KBM-7 (cell line): Measurements from ENCODE around the gene CHID1.

ENCODE experiments used
- DNase-seq: peaks from one replicate; pipeline ENCODE4 v3.0.0-alpha.2; 2015
- in situ Hi-C: fragments of 300-500 bp; cut with MboI; formaldehyde crosslinking; loops from 2 replicates; pipeline ENCODE4 v1.14.3; 2020; ENCODE audit warnings: low sequenced_read_pairs, low pct_unique_long_range_greater_than_20kb, mixed read lengths

The CHID1 gene

GRCh38 chr11:843086-843734, 67.4 kb downstream of the CHID1 start:
- in situ Hi-C loops, result no loop called here
- DNase-seq, result no peak

DNA sequence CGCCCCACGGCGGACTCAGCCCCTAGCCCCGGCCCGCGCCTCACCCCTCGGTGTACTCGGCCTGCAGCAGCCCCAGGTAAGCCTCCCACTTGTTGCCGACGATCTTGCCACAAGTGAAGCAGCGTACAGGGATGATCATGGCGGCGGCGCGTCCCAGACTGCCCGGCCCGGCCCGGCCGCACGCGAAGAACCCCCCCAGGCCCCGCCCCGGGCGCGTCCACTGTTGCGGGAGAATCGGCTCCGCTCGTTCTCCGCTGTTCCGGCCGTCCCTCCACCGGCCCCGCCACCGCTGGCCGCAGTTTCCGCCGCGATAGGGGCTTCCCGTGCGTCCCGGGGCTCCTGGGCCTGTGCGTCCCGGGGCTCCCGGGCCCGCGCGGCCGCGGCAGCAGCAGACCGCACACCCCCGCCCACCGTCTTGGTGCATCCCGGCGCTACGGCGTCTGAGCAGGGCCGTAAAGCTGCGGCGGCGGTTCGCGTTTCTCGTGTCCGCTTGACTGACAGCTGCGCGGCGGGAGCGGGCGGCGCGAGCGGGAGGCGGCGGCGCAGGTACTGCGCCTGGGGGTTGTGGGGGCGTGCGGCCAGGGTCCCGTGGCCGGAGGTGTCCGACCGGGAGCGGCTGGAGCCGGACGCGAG, 68.1 kb downstream of the CHID1 start, which contains the start of the genes POLR2L and TSPAN4:
Gene POLR2L (minus strand): TSS at position 160 of the 633 bp plus-strand sequence. CDS start 21 bp downstream, at position 139.
Gene TSPAN4 (plus strand): TSS at position 483 of the 633 bp plus-strand sequence. CDS start 7,453 bp downstream, outside the sequence.
- in situ Hi-C loops, result no loop called here
- DNase-seq, result peak; percentile 83

DNA sequence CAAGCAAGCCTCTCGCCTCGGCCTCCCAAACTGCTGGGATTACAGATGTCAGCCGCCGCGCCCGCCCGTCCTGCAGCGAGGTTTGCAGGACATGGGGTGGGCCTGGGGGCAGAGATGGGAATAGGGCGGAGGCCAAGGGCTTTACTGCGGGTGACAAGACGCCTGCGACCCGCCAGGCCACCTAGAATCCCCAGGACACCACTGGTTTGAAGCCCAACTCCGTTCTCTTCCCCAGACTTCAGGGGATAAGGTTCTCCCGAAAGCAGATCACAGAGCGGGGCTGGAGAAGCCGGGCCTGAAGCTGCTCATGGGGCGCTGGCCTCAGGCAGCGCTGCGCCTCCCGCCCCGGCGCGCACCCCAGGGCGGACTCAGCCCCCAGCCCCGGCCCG, 68.6 kb downstream of the CHID1 start:
- in situ Hi-C loops, result no loop called here
- no peak for DNase-seq

DNA sequence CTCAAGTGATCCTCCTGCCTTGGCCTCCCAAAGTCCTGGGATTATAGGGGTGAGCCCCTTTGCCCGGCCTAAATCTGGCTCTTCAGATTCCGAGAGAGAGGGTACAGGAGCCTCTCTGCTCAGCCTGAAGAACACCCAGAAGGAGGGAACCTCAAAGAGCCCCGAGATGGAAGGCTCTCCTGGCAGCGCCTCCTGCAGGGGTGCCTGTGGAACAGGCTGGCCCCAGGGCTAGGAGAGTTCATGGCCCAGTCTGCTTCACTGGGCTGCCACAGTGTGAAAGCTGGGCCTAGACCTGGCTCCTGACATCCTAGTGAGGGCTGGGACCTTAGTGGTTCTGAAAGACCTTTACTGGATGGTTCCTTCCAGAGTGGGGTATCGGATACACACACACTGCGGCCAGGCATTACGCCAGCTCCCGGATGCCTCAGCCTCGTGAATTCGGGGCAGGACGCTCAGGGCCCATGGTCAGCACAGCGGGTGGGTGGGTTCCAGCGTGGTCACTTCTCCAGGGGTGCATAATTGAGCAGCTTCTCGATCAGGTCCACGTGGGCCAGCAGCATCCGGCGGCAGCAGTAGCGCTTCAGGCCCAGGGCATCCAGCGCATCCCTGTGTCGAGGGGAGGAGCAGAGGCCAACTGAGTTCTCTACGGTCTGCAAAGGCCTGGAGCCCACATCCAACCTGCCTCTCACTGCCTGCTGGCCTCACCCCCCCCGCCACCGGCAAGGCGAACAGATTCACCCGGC, 70.6 kb downstream of the CHID1 start:
- DNase-seq, result no peak
- in situ Hi-C loops, result no loop called here

DNA sequence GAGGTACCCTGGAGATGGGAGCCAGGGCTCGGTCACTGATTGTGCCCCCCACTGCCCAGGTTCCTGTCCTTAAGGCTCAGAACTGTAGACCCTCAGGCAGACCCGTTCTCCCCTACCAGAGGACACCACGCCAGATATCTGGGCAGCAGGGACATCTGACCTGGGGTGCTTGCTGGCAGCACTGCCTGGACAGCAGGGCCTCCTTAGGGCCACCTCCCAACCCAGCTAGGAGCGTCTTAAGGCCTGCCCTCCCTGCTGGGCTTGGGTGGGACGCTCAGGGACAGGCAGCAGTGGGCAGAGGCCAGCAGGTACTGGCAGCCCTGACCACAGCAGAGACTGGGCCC, 71.4 kb downstream of the CHID1 start:
- in situ Hi-C loops, result no loop called here

GRCh38 chr11:838441-839279, 72.0 kb downstream of the CHID1 start:
- in situ Hi-C loops, result no loop called here
- DNase-seq, result peak; percentile 47

More for the DNA sequence above, 71.4 kb downstream of the CHID1 start:
- no peak for DNase-seq

- no peak for DNase-seq
- in situ Hi-C loops, result no loop called here
Observed at GRCh38 chr11:837990-838307, 72.7 kb downstream of the CHID1 start.

GRCh38 chr11:837189-837989, 73.2 kb downstream of the CHID1 start:
- DNase-seq, result no peak
- in situ Hi-C loops, result no loop called here

DNA sequence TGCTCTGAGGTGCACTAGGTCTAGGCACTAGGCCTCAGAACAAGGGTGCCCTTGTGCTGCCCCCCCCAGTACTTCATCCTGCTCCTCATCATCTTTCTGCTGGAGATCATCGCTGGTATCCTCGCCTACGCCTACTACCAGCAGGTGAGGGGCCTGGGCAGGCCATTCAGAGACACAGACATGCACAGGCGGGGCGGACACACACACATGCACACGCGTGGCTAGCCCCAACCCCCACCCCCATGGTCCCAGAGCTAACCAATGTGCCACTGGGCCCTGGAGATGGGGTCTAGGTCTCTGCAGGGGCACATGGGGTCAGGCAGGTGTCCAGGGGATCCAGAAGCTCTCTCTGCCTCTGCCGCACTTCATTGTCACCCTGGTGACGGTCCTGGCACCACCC, 73.9 kb downstream of the CHID1 start:
- no peak for DNase-seq
- in situ Hi-C loops, result no loop called here

- DNase-seq, result no peak
- in situ Hi-C loops, result no loop called here
Observed at GRCh38 chr11:836274-836673, 74.3 kb downstream of the CHID1 start.

- in situ Hi-C loops, result no loop called here
- DNase-seq, result no peak
Observed at GRCh38 chr11:834371-835316, 76.0 kb downstream of the CHID1 start.

DNA sequence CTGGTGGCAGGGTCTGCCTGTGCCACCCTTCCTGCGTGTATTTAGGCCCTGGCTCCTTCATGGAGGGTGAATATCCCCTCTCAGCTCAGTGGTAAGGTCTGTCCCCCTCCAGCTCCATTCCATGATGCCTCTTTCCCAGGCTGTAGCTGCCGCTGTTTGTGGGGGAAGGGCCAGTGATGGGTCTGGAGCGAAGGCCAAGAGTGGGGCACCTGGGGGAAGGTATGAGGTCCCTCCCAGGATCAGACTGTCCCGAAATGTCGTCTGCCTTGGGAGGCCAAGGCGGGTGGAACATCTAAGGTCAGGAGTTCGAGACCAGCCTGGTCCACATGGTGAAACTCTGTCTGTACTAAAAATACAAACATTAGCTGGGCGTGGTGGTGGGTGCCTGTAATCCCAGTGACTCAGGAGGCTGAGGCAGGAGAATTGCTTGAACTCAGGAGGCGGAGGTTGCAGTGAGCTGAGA, 76.7 kb downstream of the CHID1 start:
- DNase-seq, result no peak
- in situ Hi-C loops, result no loop called here

DNA sequence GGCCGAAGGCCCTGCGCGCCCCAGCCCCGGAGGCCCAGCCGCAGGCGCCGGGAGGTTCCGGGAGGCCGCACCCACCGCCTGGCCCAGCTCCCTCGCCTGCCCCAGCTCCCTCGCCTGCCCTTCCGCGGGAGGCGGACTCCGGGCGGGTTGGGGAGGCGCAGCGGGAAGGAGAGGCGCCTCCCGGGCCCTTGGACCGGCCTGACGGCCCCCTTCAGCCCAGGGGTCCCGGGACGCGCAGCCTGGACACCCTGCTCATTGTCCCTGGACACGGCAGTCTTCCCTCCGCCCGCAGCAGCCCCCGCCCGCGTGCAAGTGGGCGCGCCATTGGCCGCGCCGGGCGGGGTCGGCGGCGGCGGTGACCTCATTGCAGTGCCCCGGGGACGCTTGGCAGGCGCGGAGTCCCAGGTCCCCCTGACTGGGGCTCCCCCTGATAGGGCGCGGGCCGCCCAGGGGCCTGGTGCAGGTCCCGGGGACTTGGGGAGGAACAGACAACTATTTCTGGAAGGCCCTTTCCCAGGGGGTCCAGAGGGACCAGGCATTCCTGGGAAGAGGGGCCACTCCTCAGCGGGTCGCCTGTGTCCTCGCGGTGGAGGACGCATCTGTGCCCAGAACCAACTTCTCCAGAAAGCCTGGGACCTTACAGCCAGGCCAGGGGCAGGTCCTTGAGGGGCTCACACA, 77.4 kb downstream of the CHID1 start:
- DNase-seq, result peak; percentile 56
- in situ Hi-C loops, result no loop called here

DNA sequence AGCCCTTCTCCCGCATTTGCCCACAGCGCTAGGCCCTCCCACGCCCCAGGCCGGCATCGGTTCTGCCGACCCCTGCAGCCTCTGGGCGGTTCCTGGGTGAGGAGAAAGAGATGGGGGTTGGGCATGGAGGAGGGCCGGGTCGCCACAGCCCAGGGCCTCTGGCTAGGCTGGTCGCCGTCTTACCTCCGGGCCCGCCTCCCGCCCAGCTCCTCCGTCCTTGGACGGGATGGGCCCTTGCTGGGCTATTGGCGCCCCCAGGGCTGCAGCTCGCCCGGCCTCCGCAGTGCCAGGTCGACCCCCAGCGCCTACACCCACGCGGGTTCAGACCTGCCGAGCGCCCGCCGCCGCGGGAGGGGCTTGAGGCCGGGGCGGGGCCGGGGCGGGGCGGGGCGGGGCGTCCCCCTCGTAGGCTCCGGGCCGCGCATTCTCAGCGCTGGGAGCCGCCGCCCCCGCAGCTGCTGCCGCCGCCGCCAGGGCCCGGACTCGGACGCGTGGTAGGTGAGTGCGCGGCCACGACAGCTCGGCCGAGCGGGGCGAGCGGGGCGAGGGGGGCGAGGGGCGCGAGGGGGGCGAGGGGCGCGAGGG, 78.0 kb downstream of the CHID1 start, which contains the start of gene CD151:
Gene CD151 (plus strand): TSS at position 424 of the 585 bp plus-strand sequence. CDS start 3,118 bp downstream, outside the sequence.
- in situ Hi-C loops, result no loop called here
- peak; percentile 59 for DNase-seq

GRCh38 chr11:831961-832528, 78.6 kb downstream of the CHID1 start:
- no peak for DNase-seq
- in situ Hi-C loops, result no loop called here

GRCh38 chr11:831118-831864, 79.3 kb downstream of the CHID1 start:
- DNase-seq, result no peak
- in situ Hi-C loops, result no loop called here
